ENCODE data around the gene IFITM5.
A peak's percentile ranks its signal among the peaks of the same experiment; 100 is the strongest.

Gene IFITM5

DNA sequence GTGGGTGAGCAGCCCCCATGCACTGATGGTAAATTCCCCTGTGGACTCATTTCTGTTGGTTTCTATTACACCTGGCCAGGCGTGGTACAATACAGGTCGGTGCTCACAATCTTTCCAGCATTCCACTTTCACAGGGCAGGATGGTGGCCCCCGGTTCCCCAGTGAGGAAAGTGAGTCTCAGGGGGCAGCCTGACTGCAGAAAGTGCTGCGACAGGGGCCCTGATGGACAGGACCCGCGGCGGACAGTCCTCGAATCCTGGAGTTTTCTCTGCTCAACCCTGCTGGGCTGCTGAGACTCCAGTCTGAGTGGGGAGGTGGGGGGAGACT, 13.5 kb downstream of the IFITM5 start:
- no peak overlapping the region for H3K9ac ChIP-seq
- H3K27me3 ChIP-seq, result peaks cover 80% of the 10 kb centered on the region

DNA sequence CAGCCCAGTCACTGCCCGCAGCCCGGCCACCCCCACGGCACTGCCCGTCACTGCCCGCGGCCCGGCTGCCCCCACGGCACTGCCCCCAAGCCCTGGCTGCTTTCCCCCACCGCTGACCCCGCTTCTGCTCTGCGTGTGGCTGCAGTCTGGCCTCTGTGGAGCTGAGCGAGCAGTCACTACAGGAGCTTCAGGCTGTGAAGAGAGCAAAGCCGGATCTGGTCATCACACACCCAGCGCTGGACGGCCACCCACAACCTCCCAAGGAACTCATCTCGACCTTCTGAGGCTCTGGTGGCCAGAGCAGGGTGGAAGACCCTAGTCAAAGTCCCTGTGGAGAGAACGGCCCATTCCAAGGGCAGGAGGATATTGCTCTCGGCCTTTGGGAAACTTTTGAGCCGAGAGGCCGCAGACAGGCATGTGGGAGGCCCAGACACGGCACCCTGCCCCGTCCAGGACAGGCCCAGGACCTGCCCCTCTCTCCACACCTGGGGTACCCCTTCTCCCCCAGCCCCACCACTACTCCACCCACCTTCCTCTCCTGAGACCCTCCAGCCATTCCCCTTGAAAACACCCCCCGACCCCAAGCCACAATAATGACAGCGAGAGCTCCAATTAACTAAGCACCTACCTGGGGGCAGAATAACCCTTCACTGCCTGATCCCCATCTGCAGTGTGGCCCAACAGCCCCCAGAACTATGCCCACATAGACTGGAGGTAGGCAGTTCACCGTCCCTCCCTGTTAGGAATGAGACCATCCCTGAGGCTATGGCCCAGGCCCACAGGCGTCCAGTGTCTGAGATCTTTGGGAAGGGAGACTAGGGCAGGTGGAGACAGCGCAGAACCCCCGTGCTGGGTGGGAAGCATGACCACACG, 14.1 kb downstream of the IFITM5 start:
- no peak overlapping the region for H3K4me3 ChIP-seq
- H3K36me3 ChIP-seq, result no peaks in the 10 kb centered on the region
- H3K27ac ChIP-seq, result no peak overlapping the region
- peaks cover 49% of the 10 kb centered on the region for H3K4me1 ChIP-seq
- no peak overlapping the region for H3K9ac ChIP-seq
- peaks cover 86% of the 10 kb centered on the region for H3K27me3 ChIP-seq
- TF ChIP-seq Cebpa-rat (IDR thresholded peaks at IDR 0.05), result no peak
- peaks cover 38% of the 10 kb centered on the region for H4K20me1 ChIP-seq
- H3K9me3 ChIP-seq, result peaks cover 6% of the 10 kb centered on the region; the same call in 1 of the 2 replicates
- no peak overlapping the region for H3K4me2 ChIP-seq

More for the DNA sequence above, 13.5 kb downstream of the IFITM5 start:
- H4K20me1 ChIP-seq, result peaks cover 34% of the 10 kb centered on the region
- H3K9me3 ChIP-seq, result no peaks in the 10 kb centered on the region
- H3K36me3 ChIP-seq, result peaks cover 4% of the 10 kb centered on the region; the same call in 1 of the 2 replicates
- no peak overlapping the region for H3K27ac ChIP-seq
- TF ChIP-seq Cebpa-rat (IDR thresholded peaks at IDR 0.05), result no peak
- H3K4me2 ChIP-seq, result no peak overlapping the region
- peaks cover 49% of the 10 kb centered on the region for H3K4me1 ChIP-seq
- H3K4me3 ChIP-seq, result no peak overlapping the region

DNA sequence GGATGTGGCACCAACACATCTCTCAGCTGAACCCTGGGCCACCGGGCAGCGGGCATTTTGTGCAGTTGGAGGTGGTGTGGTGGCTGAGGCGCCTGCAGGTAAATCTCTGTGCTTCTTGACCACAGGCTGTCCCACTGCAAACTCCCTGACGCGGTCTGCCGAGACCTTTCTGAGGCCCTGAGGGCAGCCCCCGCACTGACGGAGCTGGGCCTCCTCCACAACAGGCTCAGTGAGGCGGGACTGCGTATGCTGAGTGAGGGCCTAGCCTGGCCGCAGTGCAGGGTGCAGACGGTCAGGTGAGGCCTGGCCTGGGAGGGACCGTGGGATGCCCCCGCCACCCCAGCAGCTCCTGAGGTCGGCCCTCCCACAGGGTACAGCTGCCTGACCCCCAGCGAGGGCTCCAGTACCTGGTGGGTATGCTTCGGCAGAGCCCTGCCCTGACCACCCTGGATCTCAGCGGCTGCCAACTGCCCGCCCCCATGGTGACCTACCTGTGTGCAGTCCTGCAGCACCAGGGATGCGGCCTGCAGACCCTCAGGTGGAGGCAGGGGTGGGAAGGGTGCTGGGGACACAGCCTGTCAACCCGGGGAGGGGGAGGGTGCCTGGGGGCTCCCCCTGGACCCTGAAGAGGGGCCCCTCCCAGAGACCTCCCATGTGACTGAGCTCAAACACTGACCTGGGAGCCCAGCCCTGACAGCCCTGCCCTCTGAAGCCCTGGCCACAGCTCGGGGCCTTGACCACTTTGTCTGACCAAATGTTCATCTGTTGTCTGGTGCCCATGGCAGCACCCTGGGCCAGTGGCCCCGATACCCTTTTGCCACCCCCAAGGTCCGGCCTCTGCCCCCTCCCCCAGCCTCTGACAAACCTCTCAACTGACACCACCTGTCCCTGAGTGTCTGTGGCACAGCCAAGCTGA, 15.0 kb downstream of the IFITM5 start:
- Histone ChIP-seq H3K27me3 (peaks cover 95% of the 10 kb centered on the region), H4K20me1 (peaks cover 40% of the 10 kb centered on the region), H3K9me3 (peaks cover 8% of the 10 kb centered on the region; the same call in 1 of the 2 replicates), H3K4me3 (no peak overlapping the region), H3K9ac (no peak overlapping the region), H3K4me1 (peaks cover 49% of the 10 kb centered on the region), H3K27ac (no peak overlapping the region), H3K4me2 (no peak overlapping the region), H3K36me3 (no peaks in the 10 kb centered on the region)
- TF ChIP-seq Cebpa-rat (IDR thresholded peaks at IDR 0.05), result no peak

DNA sequence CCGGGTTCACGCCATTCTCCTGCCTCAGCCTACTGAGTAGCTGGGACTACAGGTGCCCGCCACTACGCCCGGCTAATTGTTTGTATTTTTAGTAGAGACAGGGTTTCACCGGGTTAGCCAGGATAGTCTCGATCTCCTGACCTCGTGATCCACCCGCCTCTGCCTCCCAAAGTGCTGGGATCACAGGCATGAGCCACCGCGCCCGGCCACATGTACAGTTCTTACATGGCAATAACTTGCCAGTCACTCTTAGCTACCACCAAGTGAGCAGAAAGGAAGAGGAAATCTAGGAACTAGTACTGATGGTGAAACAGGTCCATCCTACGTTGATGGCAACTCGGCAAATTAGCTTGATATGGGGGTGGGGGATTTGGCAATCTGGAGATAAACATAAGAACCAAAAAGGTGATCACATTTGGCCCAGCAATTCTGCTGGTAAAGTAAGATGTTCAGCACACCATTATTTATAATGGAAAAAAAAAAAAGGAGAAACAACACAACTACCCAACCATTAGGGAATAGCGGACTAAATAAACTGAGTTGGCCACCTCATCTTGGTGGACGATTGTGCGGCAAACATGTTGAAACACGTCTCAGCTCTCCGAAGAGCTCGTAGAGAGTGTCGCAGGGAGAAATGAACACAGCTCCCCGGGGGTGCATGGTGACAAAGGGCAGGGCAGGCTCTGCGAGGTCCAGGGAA, 15.8 kb downstream of the IFITM5 start:
- Histone ChIP-seq H3K4me3 (no peak overlapping the region), H3K27me3 (peaks cover 100% of the 10 kb centered on the region), H3K36me3 (no peaks in the 10 kb centered on the region), H4K20me1 (peaks cover 40% of the 10 kb centered on the region), H3K4me1 (peaks cover 56% of the 10 kb centered on the region), H3K27ac (no peak overlapping the region), H3K9me3 (peaks cover 8% of the 10 kb centered on the region; the same call in 1 of the 2 replicates), H3K9ac (no peak overlapping the region), H3K4me2 (no peak overlapping the region)
- no peak for TF ChIP-seq Cebpa-rat (IDR thresholded peaks at IDR 0.05)

DNA sequence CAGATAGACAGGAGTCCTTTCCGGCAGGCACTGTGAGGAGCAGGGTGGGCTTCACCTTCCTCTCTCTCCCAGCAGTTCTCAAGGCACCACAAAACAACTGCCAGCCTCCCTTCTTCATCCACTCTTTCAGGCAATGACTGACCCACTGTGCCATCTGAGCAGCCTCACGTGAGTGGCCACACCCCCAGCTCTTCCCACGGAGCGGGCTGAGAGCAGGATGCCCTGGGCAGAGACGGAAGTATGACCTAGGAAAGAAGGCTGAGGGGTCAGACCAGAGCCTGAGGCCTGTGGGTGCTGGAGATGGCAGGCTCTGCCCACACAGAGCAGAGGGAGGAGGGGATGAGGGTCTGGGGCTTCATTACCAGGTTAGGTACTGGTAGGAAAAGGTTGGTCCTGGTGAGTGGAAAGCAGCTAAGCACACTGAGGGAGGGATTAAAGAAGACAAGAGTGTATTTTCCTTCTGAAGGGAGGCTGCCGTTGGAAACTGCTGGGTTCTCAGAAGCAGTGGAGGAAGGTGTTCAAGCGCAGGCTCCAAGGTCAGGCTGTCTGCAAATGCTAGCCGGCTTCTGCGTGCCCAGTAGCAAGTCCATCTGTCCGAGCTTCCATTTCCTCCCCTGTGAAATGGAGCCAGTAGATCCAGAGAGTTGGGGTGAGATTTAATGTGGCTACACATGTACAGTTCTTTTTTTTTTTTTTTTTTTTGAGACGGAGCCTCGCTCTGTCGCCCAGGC, 16.5 kb downstream of the IFITM5 start:
- peaks cover 100% of the 10 kb centered on the region for H3K27me3 ChIP-seq

DNA sequence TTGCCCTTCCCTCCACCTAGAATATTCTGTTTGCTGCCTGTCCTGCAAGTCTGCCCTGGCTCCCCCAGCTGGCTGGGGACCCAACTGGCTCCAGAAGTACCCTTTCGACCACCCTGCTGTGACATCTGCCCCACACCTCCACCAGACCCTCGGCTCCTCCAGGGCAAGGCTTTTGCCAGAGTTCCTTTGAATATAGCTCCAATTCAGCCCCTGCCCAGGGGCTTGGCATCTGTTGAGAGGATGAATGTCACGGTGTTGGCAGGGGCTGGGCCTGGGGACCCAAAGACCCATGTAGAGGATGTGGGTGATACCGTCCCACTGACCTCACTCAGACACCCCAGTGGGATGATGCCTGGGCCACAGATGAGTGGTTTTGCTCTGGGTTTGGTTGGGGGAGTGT, 17.2 kb downstream of the IFITM5 start:
- Histone ChIP-seq H3K9me3 (peaks cover 8% of the 10 kb centered on the region; the same call in 1 of the 2 replicates), H3K4me1 (peaks cover 43% of the 10 kb centered on the region), H3K27me3 (peaks cover 98% of the 10 kb centered on the region), H3K4me2 (no peak overlapping the region), H3K36me3 (no peaks in the 10 kb centered on the region), H3K9ac (no peak overlapping the region), H4K20me1 (peaks cover 28% of the 10 kb centered on the region), H3K27ac (no peak overlapping the region), H3K4me3 (no peak overlapping the region)
- no peak for TF ChIP-seq Cebpa-rat (IDR thresholded peaks at IDR 0.05)

More for the DNA sequence above, 16.5 kb downstream of the IFITM5 start:
- Histone ChIP-seq H4K20me1 (peaks cover 35% of the 10 kb centered on the region), H3K27ac (no peak overlapping the region), H3K36me3 (no peaks in the 10 kb centered on the region), H3K4me3 (no peak overlapping the region), H3K9ac (no peak overlapping the region), H3K4me1 (peaks cover 49% of the 10 kb centered on the region), H3K9me3 (peaks cover 8% of the 10 kb centered on the region; the same call in 1 of the 2 replicates), H3K4me2 (no peak overlapping the region)
- TF ChIP-seq Cebpa-rat (IDR thresholded peaks at IDR 0.05), result no peak

DNA sequence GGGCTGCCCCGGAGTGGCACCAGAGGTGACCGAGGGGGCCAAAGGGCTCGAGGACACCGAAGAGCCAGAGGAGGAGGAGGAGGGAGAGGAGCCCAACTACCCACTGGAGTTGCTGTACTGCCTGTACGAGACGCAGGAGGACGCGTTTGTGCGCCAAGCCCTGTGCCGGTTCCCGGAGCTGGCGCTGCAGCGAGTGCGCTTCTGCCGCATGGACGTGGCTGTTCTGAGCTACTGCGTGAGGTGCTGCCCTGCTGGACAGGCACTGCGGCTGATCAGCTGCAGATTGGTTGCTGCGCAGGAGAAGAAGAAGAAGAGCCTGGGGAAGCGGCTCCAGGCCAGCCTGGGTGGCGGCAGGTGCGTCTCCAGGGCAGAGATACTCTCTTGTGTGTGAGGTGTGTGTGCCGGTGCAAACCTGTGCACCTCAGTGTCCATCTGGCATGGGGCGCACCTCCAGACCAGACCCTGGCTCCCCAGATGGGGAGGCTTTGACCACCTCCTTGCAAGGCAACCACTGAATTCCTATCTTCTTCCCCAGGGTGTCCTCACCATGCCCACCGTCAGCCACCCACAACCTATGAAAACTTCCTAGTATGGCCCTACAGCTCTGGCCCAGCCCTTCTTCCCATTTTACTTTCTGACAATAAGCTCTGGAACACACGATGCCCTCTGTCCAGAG, 17.7 kb downstream of the IFITM5 start:
- Histone ChIP-seq H4K20me1 (peaks cover 27% of the 10 kb centered on the region), H3K9ac (no peak overlapping the region), H3K4me3 (peak overlapping the region; percentile 53; the same call in 1 of the 2 replicates), H3K27ac (no peak overlapping the region), H3K9me3 (peaks cover 10% of the 10 kb centered on the region; the same call in 1 of the 2 replicates), H3K36me3 (no peaks in the 10 kb centered on the region), H3K27me3 (peaks cover 92% of the 10 kb centered on the region), H3K4me1 (peaks cover 40% of the 10 kb centered on the region), H3K4me2 (peak overlapping the region; percentile 71)
- no peak for TF ChIP-seq Cebpa-rat (IDR thresholded peaks at IDR 0.05)

DNA sequence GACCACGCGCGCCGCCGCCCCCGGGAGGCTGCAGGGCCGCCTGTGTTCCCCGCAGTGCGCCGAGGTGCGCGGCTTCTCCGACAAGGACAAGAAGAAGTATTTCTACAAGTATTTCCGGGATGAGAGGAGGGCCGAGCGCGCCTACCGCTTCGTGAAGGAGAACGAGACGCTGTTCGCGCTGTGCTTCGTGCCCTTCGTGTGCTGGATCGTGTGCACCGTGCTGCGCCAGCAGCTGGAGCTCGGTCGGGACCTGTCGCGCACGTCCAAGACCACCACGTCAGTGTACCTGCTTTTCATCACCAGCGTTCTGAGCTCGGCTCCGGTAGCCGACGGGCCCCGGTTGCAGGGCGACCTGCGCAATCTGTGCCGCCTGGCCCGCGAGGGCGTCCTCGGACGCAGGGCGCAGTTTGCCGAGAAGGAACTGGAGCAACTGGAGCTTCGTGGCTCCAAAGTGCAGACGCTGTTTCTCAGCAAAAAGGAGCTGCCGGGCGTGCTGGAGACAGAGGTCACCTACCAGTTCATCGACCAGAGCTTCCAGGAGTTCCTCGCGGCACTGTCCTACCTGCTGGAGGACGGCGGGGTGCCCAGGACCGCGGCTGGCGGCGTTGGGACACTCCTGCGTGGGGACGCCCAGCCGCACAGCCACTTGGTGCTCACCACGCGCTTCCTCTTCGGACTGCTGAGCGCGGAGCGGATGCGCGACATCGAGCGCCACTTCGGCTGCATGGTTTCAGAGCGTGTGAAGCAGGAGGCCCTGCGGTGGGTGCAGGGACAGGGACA, 18.4 kb downstream of the IFITM5 start:
- H3K27me3 ChIP-seq, result peaks cover 85% of the 10 kb centered on the region
- H3K9me3 ChIP-seq, result peaks cover 17% of the 10 kb centered on the region; the same call in 1 of the 2 replicates
- TF ChIP-seq Cebpa-rat (IDR thresholded peaks at IDR 0.05), result no peak
- peaks cover 27% of the 10 kb centered on the region for H4K20me1 ChIP-seq
- H3K4me1 ChIP-seq, result peaks cover 40% of the 10 kb centered on the region
- no peak overlapping the region for H3K9ac ChIP-seq
- H3K27ac ChIP-seq, result no peak overlapping the region
- H3K4me2 ChIP-seq, result peak overlapping the region; percentile 71
- no peaks in the 10 kb centered on the region for H3K36me3 ChIP-seq
- peak overlapping the region; percentile 53; the same call in 1 of the 2 replicates for H3K4me3 ChIP-seq

Data from BLaER1 (cell line).